Fibroblast of skin of left biceps (primary cell): ENCODE measurements around the gene RIOX2.

Source experiments
- DNase-seq, 2 experiments: peaks; one replicate each; pipeline ENCODE4 v3.0.0-alpha.2; 2013; ENCODE audit warnings: low read depth in 2 of 2

The RIOX2 gene

DNA sequence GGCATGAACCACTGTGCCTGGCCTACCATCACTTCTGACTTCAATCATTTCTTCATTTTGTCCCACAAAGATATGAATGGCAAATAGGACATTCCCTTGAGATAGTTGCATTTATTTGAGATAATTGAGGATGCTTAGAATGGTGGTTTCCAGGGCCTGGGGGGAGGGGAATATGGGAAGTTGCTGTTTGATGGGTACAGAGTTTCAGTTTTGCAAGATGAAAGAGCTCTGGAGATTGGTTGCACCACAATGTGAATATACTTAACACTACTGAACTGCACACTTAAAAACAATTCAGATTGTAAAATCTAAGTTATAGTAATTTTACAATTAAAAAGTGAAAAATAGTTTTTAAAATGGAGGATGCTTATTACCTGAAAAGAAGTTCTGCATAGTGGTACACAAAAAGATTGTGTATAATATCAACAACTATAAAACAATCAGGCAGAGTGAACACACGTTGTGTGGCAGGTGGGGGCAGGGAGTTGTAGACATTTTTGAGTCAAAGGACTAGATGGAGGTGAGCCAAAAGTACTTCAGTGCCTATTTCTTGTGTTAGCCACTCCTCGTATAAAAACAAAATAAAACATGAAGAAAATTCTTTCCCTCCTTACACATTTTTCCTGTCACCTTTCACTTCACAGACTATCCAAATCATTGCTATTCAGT, 18.5 kb upstream of the RIOX2 start:
- no peak for DNase-seq

DNA sequence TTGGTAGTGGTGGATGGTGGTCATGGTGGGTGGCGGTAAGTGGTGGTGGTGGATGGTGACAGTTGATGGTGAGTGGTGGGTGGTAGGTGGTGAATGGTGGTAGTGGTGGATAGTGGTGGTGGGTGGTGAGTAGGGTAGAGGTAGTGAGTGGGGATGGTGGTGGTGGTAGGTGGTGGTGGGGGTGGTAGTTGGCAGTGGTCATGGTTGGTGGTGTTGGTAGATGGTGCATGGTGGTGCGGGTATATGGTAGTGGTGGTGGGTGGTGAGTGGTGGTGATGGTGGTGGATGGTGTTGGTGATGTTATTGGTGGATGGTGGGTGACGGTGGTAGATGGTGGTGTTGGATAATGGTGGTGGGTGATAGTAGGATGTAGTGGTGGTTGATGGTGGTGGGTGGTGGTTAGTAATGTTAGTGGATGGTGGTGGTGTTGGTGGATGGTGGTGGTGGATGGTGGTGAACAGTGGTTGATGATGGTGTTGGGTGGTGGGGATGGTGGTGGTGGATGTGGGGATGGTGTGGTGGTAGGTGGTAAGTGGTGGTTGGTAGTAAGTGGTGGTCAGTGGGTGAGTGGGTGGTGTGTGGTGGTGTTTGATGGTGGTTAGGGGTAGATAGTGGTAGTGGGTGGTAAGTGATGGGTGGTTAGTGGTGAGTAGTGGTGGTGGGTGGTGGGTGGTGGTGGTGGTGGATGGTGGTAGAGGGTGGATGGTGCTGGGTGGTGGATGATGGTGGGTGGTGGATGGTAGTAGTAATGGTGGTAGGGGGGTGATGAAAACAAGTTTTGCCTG, 16.7 kb upstream of the RIOX2 start:
- DNase-seq = no peak

DNA sequence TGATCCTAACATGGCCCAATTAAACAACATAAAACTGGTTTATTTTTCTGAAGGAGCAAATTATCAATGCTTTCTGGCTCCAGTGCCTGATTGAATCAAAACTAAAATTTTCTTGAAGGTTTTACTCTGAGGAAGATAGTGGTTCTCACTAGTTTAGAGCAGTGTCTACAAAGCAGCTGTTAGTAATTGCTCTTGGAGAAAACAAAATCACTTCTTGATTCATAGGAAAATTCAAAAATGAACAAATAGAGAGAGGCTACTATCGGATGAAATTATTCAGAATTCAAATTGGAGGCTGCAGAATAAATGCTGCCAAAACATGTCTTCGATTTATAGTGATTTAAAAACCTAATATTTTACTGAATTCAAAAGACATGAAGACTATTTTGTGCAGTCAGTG, 15.1 kb upstream of the RIOX2 start:
- no peak for DNase-seq

DNA sequence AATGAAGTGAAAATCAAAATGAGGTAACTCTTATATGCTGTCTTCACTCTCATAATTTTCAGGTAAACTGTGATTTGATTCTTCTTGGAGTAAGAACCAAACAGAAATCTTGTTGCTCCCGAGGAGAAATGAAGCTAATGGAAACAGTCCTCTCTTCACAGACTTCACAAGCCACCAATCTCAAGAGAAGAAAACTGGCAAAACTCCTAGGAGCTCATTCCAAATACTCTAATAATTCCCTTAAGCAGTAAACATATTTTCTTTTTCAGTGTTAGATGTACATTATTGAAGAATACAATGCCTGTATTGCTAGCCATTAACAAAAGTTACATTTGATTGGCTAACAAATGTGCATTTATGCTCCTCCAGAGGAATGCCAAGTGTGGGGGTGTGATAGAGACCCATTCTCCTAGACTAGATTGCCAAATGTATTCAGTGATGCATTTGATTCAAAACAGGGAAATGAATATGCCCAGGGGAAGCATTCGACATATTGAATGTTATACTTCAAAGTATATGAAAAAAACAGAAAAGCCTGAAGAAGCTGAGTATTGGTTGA, 11.8 kb upstream of the RIOX2 start:
- no peak for DNase-seq

DNA sequence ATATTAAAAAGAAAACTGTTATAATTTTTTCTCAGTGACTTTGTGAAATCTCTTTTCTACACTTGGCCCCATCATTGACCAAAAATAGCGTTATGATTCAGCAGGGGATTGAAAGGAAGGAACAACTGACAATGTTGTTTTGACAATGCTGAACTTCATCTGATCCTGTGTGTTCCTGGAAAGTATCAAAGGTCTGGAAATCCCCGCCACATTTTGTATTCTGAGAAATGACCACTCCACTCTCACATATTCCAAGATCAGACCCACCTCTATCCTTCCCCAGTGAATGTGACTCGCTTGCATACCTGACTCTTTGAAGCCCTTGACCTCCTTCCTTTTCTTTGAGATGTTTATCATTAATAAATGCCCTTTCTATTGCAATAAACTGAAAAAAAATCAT, 9.7 kb upstream of the RIOX2 start:
- DNase-seq = no peak

DNA sequence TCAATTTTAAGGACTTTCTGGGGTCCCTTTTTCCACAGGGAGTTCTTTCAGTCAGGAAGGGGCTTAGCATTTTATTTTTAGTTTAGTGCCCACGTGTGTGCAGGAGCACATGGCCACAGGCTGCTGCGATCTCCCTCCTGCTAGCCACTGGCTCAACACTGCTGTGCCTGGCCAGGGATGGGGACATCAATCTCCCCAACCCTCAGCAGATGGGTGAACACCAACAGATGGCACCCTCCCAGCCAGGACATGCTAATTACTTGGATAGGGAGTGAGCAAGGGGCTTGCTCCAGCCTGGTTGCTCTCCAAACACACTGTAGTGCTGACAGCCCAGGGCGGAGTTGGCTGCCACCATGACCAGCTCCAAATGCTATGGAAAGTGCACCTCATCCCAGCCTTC, 7.4 kb upstream of the RIOX2 start:
- DNase-seq = no peak

DNA sequence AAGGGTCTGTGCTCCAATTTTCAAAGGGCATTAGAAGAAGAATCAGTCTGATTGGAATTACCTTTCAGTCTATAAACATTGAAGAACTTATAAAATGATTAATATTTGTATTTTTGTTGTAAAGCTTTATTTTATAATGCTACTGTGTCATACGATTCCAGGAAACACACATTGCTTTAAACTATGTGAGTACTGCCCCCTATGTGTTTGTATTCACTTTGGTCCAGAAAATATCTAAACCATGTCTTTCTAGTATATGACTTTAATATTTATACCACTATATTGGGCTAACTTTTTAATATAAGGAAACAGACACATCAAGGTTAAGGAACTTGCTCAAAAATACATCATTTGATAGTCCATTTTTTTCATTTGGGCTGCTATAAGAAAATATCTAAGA, 3.2 kb upstream of the RIOX2 start:
- DNase-seq = no peak

DNA sequence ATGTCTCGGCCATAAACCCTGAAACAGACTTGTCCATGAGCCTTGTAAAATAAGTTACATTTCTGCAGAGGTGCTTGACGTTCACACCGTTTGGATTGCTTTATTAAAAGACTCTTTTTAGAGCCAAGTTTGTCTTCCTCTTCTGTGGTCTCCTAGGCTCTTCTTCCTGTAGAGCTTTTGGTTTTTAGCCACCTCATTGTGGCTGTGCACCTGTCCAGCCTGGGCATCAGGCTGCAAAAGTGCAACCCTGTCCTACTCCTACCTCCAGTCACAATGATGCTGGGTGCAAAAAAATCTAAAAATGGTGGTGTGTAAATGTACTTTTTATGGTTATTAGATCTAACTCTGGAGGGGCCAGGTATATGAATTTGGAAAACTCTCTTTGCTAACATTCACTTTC, 2.8 kb upstream of the RIOX2 start:
- DNase-seq = no peak

DNA sequence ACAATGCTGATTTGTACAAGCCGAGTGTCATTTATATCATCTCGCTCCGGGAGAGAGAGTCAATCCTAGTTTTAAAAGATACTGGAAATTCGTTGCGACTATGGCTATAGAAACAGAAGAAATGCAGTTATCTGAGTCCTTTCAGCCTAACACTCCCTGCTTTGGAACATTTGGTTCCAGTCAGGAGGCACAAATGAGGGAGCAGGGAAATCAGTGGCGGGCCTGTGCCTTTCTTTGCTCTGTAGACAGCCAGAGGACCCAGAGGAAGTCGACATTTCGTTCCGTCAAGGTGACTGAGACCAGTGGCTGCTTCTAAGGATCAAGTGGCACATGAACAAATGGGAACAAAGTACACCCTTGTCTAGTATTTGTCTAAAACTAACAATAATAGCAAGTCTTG, 745 bp upstream of the RIOX2 start:
- DNase-seq = no peak

DNA sequence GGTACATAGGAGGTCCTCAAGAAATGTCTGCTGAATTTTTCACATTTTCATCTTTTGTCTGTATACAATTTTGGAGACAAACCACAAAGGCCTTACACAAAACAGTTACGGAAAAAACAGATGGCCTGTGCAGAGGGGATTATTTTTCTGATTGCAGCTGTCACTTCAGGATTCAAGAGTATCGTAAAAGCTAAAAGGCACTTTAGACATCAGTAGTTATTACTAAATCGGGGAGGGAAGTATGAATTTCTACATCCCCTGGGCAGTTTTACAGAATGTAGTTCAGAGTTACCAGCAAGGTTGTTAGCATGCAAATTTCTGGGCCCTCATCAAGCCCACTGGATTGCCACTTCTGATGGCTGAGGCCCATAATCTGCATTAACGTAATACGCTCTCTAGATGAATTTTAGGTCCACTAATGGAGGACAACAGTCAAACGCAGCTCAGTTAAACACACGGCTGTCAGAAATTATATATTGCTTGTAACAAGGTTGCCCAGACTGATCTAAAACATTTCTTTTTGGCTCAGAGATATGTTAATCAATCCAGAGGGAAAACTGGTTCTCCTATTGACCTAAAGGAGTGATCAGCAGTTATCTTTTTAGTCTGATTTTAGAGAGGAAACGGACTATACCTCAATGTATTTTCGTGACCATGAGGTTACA, 1.1 kb downstream of the RIOX2 start:
- DNase-seq = no peak

DNA sequence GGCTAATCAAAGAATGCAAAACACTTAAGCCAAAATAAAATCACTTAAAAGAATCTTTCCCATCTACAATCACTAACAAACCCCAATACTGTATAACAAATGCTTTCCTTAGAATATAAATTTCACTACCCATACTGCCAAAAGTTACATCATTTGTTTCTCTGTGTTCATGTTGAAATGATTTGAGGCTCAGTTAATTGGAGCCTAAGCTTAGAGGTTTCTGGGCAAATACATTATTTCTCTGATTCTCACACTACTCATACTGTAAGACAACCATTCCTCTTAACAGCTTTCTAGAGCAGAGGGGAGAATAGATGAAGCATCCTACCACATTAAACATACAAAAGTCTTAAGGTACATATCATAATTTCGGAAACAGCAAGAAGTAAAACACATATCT, 2.1 kb downstream of the RIOX2 start:
- DNase-seq = no peak

DNA sequence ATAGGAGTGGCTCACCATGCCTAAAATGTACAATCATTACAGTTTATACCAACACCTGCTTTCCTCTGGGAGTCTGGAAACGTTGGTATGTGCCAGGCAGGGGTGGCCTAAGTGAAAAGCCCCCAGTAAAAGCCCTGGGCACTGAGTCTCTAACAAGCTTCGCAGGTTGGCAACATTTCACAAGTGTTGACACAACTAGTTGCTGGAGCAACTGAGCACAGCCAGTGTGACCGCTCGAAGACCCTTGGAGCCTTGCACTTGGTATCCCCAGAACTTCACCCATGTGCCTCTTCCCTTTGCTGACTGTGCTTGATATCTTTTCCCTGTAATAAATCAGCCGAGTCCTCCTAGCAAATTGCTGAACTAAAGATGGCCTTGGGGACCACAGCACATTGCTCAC, 2.7 kb downstream of the RIOX2 start:
- DNase-seq = no peak

DNA sequence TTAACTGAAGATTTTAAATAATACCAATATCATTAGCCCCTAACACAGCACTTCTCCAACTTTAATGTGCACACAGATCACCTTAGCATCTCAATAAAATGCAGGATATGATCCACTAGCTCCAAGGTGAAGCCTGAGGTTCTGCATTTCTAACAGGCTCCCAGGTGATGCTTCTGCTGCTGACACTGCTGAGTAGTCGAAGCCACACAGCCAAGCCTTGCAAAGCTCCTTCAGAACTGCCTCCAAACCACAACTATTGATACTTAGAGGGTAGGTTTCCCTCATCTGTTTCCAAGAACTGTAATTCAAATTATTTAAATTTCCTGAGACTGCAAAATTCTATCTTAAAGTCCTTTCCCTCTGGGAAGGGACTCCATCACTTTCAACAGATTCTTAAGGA, 3.9 kb downstream of the RIOX2 start:
- DNase-seq = no peak

DNA sequence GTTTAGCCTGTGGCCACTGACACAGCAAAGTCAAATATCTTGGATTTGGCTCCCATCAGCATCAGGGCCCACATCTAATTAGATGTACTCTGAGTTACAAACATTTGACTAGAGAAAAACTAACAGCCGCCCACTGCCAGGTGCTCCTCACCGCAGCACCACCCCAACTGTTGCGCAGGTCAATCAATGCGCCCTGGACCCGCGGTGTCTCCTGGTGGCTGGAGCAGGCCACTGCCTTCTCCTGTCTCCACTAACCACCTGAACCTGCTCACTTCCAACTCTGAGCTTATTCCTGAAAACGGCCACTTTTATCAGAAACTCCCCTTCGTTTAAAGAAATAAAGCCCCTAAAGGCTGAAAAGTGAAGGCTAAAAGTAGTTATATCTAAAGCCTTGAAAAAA, 4.3 kb downstream of the RIOX2 start:
- DNase-seq = no peak

DNA sequence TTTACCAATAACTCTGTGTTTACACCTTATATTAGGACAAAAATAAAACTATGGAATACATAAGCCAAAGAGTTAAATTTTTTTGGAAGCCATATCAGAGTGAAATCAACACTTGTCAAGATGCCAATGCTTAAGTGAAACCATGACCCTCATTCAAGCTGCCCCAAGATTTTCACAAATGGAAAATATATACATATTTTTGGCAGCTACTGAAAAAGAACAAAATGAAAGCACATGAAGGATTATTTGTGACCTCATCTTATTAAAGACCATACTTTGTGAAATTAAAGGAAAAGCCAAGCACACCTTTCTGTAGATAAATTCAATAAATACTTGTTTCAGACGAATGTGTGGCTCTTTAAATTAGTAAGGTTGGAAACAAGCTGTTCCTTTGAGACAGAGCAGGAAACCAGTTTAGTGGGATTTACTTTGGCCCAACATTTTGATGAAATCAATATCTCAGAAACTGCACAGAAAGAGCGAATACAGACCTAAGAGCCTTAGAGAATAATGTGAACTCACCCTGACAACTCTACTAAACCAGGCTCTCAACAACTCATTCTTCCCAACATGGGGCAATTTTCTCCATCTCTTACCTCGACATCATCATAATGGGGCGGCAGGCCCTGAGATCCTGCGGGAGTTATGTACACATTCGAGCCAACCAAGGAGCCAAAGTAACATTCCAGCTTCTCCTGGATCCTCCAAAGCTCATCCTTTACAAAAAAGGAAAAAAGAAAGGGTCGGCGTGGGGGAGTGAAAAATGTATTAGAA, 11.1 kb downstream of the RIOX2 start:
- no peak for DNase-seq

DNA sequence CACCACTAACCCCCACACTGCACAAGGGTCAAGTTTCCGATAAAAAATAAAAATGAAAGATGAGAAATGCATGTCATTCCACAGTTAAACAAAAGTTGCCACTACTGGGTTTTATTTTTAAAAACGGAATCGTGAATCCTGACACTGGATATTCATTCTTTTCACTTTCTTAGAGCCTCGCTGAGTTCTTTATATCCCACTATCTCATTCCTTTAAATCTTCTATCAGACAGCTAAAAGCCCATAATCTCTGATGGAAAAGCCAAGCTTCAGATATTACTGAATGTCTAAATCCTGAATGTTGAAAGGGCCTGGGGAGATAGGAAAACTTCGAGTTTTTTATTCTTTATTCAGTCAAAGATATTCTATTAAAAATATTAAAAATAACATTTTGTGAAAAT, 11.7 kb downstream of the RIOX2 start:
- DNase-seq = no peak

DNA sequence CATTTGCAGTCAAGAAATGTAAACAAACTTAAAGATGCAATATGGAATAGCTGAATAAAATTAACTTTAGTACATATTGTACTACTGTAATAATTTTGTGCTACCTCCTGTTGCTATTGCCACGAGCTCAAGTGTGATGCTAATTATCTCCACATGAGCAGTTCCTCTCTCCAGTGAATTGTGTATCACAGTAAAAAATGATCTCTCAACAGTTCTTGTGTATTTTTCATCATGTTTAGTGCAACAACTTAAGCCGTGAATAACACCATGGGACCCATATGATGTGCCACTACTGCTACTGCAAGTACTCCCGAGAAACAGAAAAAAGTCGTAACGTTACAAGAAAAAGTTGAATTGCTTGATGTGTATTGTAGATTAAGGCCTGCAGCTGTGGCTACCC, 12.4 kb downstream of the RIOX2 start:
- DNase-seq = no peak

DNA sequence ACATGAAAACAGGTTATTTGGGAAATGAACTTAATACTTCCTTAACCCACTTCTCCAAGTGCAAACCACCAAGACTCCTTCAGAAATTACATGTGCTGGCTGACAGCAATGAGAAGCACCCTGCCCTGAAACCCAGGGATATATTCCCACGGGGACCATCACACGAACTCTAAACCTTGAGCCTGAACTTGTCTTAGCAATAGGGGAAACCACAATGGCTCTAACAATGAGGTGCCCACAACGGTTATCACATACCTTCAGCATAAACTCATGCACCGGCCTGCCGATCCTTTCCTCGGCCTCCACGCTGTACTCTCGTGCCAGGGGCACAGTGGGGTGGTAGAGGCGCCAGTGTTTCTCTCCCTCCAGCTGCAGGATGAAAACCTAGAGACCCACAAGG, 13.4 kb downstream of the RIOX2 start:
- DNase-seq = no peak

DNA sequence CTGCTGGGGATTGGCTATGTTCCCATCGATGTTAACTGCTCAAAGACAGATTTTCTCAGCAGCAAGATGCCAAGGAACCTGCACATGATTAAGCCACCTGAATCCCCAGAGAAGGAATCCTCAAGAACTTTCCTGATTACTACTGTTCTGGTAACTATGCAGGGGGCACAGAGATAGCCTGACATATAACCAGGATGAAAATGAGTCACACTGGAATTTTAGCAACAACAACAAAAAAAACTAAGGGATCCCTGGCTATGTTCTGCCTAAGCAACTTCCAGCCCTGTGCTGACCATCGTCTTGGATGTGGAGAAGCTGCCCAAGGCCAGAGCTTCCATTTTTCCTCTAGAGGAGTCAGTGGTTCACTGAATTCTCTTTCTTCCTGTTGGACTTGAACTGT, 13.8 kb downstream of the RIOX2 start:
- DNase-seq = no peak

DNA sequence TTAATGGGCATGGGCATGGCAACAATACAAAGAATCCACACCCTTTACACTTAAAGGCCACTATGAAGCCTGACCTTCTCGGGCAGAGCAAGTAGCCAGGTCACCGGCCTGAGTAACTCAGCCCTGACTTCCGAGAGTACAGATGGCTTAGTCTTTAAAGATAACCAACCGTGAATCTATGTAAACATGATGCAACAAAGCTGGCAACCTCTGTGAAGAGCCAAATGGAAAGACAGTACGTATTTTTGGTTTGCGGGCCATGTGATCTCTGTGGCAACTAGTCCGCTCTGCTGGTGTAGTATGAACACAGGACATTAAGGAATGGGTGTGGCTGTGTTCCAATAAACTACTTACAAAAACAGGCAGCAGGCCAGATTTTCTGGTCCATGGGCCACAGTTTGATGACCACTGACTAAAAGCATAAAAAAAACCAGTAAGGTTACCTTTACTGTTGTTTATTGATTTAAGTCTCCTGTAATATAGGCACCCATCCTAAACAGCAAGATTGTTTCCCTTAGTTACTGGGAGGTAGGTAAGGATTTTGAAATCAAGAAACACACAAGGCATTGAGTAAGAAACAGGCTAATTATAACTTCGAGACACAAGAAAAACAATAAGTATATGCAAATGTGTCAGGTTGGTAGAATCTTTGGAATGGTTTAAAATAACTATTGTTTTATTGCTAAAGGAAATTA, 14.5 kb downstream of the RIOX2 start:
- DNase-seq = no peak

DNA sequence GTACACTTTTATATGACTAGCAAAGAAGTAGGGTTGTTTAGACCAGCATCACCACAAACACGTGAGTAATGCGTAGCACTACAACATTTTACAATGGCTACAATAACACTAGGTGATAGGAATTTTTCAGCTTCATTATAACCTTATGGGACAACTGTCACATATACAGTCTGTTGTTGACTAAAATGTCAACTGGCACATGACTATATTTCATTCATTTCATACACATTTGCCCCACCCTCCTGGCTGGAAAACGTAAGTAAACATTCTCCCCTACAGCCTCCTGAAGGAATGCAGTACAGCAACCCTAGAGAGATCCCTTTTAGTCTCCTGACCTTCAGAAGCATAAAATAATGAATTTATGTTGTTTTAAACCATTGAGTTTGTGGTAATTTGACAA, 16.2 kb downstream of the RIOX2 start:
- DNase-seq = no peak
